Neutrophil (primary cell): ENCODE measurements around the gene P2RY10.
A peak's percentile ranks its signal among the peaks of the same experiment; 100 is the strongest.

Experiments used
- H3K27ac ChIP-seq: fragments of 200-600 bp; sonication (generic); 2 replicates; pipeline ENCODE4 v1.5.1; 2016; ENCODE audit warnings: mild to moderate bottlenecking, moderate library complexity
- H3K27me3 ChIP-seq: fragments of 200-600 bp; sonication (generic); 2 replicates; pipeline ENCODE4 v1.6.0; 2016; ENCODE audit warnings: mild to moderate bottlenecking
- H3K36me3 ChIP-seq: fragments of 200-600 bp; sonication (generic); 2 replicates; pipeline ENCODE4 v1.5.1; 2017
- H3K4me1 ChIP-seq, 2 experiments: fragments of 200-600 bp in 1 of 2; sonication (generic) in 1 of 2; 1 replicate in 1 of 2; 2 replicates in 1 of 2; pipeline versions ENCODE4 v1.5.1 to v1.6.1; 2013 to 2016; ENCODE audit warnings: low read depth in 1 of 2, low read length in 1 of 2, mild to moderate bottlenecking in 1 of 2, moderate library complexity in 1 of 2; ENCODE audit not compliant: control insufficient read depth in 1 of 2, insufficient read depth in 1 of 2
- H3K4me3 ChIP-seq, 2 experiments: fragments of 200-600 bp in 1 of 2; sonication (generic) in 1 of 2; 1 replicate in 1 of 2; 2 replicates in 1 of 2; pipeline ENCODE4 v1.5.1; 2013 to 2016; ENCODE audit warnings: low read depth in 1 of 2, low read length in 1 of 2, mild to moderate bottlenecking in 1 of 2, moderate library complexity in 1 of 2
- H3K9me3 ChIP-seq: fragments of 200-600 bp; sonication (generic); 2 replicates; pipeline ENCODE4 v1.5.1; 2016
- TF ChIP-seq, protein P1 (sequence below): fragments of 200-600 bp; sonication (generic); IDR thresholded peaks from 2 replicates; pipeline ENCODE4 v1.5.1; 2016; ENCODE audit warnings: antibody characterized with exemption

P2RY10 gene, protein sequence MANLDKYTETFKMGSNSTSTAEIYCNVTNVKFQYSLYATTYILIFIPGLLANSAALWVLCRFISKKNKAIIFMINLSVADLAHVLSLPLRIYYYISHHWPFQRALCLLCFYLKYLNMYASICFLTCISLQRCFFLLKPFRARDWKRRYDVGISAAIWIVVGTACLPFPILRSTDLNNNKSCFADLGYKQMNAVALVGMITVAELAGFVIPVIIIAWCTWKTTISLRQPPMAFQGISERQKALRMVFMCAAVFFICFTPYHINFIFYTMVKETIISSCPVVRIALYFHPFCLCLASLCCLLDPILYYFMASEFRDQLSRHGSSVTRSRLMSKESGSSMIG

DNA sequence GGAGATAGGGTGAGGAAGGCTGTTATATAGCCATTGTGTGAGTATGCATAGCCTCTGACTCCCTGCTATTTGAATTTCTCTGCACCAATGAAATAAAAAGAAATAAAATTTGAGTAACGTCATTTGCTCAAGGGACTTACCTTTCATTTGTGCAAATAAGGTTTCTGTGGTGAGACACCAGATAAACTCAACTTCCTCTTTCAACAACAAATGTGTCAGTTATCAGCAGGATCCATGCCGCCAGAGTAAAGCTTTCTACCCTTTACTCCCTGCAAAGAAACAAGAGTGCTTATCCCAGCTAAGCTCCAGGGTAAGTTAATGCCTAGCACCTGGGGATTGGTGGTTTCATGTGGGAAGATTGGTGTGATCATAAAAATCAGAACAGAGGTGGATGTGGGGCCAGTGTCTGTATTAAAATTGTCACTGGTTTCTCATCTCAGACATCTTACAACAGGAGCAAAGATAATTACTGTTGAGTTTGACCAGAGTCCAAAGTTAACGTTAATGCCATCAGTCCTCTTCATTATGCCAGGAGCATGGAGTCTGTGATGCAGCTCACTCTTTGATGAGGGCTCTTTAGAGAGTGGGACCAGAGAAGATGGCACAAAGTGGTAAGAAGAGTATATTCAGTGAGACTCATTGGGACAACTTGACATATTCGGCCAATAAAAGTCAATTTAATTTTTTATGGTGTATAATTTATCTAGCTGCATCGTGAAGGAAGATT lies at the start of gene P2RY10:
P2RY10 (plus strand) TSS at position 206 of the 727 bp plus-strand sequence. CDS start 15,130 bp downstream, outside the sequence.
- Histone ChIP-seq H3K9me3 (no peaks in the 10 kb centered on the region), H3K27me3 (no peaks in the 10 kb centered on the region), H3K27ac (peak within 1 kb of the TSS; percentile 73), H3K4me1 (peaks cover 19 to 58% of the 10 kb centered on the region in 2 experiments), H3K4me3 (peak within 1 kb of the TSS in 1 of 2 experiments; percentile 36), H3K36me3 (no peaks in the 10 kb centered on the region)
- TF ChIP-seq, protein P1, sequence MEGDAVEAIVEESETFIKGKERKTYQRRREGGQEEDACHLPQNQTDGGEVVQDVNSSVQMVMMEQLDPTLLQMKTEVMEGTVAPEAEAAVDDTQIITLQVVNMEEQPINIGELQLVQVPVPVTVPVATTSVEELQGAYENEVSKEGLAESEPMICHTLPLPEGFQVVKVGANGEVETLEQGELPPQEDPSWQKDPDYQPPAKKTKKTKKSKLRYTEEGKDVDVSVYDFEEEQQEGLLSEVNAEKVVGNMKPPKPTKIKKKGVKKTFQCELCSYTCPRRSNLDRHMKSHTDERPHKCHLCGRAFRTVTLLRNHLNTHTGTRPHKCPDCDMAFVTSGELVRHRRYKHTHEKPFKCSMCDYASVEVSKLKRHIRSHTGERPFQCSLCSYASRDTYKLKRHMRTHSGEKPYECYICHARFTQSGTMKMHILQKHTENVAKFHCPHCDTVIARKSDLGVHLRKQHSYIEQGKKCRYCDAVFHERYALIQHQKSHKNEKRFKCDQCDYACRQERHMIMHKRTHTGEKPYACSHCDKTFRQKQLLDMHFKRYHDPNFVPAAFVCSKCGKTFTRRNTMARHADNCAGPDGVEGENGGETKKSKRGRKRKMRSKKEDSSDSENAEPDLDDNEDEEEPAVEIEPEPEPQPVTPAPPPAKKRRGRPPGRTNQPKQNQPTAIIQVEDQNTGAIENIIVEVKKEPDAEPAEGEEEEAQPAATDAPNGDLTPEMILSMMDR, result no peak

DNA sequence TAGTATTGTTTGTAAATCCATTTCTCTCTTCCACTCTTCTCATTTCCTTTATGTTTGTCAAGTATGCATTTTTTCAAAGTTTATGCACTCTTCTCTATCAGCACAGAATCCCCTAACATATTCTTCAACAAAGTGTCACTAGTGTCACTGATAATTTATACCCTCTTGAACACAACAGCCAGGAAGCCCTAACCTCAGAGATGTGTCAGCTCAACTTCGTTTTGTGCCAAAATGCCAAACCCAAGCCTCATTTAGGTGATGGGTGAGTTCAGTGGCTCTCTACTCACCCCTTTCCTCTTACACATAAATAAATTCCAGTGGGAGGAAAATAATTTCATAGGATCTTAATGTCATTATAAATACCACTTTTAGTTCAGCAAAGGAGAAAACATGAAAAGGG lies 22.4 kb upstream of the P2RY10 start:
- Histone ChIP-seq H3K4me3 (no peak overlapping the region), H3K36me3 (no peaks in the 10 kb centered on the region), H3K4me1 (no peaks in the 10 kb centered on the region), H3K27me3 (no peaks in the 10 kb centered on the region), H3K27ac (no peak overlapping the region), H3K9me3 (no peaks in the 10 kb centered on the region)
- TF ChIP-seq, protein P1, result no peak

DNA sequence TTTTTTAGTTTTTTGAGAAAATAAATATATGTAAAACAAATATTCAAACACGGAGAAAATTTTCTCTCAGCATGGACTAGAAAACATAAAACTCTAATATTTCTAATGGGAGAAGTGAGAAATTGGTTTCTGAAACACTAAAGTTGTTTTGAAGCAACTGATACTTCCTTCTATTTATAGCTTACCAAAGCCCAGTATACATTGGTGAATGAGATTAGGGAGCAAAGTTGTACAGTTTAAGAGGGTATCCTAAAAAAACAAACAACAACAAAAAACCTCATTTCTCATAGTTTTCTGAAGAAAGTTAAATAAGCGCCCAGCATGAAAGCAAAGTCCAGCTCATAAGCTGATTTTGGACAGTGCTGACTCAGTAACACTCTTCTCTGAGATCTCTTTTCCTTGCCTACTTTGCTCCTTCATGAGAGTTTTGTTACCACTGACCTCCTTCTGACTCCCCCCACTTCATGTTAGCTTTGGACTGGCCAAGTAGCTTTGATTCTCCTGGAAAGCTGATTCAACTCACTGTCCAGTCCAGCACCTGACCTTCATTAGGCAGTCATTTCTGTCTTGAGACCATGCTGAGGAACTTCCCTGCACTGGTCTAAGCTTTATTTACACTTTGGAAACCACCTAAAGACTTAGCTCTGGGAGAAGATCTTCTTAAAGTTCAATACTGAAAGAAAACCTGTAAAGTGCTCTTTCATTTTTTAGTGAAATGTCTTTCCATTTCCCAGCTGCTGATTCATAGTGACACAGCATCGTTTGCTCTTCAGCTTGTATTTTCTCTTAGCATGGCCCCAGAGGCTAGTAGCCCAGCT lies 21.8 kb upstream of the P2RY10 start:
- H3K4me3 ChIP-seq, result no peak overlapping the region
- no peaks in the 10 kb centered on the region for H3K36me3 ChIP-seq
- no peak overlapping the region for H3K27ac ChIP-seq
- TF ChIP-seq, protein P1, result no peak
- no peaks in the 10 kb centered on the region for H3K4me1 ChIP-seq
- no peaks in the 10 kb centered on the region for H3K27me3 ChIP-seq
- no peaks in the 10 kb centered on the region for H3K9me3 ChIP-seq

DNA sequence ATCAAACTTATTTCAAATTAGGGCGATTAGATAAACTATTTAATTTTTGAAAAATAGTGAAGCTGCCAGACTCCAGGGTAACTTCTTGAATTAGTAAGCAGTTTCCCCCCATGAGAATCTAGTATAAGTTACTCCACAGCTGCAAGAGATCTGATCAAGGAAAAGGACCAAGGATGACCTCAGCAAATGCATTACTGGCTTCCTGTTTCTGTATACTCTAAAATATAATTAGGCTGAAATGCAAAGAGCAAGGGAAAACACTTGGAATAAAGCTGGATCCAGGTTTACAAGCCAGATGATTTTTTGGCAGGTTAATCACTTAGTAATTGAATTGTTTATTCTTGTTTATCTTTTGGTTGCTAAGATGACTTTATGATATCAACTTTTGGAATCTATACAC lies 13.4 kb upstream of the P2RY10 start:
- TF ChIP-seq, protein P1, result no peak
- Histone ChIP-seq H3K4me1 (no peaks in the 10 kb centered on the region), H3K9me3 (no peaks in the 10 kb centered on the region), H3K27ac (no peak overlapping the region), H3K36me3 (no peaks in the 10 kb centered on the region), H3K4me3 (no peak overlapping the region), H3K27me3 (no peaks in the 10 kb centered on the region)

DNA sequence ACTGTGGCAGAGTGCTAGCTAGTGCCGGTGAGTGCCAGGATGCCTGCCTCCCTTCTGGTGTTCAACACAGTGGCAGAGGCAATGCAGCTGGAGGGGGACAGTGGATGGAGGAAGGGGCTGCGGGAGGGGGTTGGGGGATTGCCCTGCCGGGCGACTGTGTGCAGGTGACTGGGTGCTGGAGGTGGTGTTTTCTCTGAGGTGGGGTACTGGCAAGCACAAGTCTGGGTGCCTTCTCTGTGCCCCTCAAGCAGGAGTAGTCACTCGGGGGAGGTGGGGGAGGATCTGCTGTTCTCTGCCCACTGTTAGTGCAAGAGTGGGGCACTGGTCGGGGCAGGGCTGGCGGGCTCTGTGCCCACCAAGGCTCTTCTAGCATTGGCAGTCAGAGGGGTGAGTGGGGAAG lies 10.3 kb upstream of the P2RY10 start:
- Histone ChIP-seq H3K27me3 (no peaks in the 10 kb centered on the region), H3K4me1 (no peaks in the 10 kb centered on the region), H3K36me3 (no peaks in the 10 kb centered on the region), H3K4me3 (no peak overlapping the region), H3K27ac (no peak overlapping the region), H3K9me3 (no peaks in the 10 kb centered on the region)
- TF ChIP-seq, protein P1, result no peak
